GM21447 (cell line): ENCODE results near the gene RPIA.
"Not testable (repeated sequence)": the region's sequence is repeated elsewhere in the genome, so short reads cannot be mapped to it uniquely, and the experiment has no call there.

Experiments used
- ATAC-seq: cut with Tn5 transposase; IDR thresholded peaks from one replicate; pipeline ENCODE4 v1.9.1; 2021; ENCODE audit not compliant: unreplicated experiment

The RPIA gene

DNA sequence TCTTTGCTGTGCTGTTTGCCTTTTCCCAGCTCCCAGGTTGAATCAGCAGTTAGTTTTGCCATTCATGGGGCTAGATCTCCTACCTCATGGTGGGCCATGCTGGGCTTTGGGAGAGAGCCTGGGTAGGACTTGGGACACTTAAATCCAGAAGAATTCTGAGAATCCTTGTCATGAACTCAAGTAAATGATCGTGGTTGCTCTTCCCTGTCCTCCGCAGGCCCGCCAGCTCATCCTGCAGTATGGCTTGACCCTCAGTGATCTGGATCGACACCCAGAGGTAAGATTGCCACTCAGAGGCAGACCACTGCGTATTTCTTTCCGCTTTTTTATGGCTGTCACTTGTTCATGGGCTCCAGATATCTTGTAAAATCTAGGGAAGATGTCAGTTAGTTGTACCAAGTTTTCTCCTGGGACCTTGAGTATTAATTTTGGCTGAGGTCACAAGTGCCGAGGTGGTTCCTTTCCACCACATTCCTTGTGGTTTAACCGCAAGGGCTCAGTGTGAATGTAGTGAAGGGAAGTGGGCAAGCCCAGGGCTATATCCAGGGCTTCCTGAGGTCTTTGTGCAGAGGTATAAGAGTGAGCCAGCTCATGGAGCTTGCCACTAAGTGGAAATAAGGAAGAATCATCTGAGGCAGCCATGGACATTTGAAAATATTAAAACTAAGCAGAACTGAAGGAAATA, 37.7 kb downstream of the RPIA start:
- no peak for ATAC-seq

- ATAC-seq: no peak
Measured at GRCh38 chr2:88733155-88733902, 41.9 kb downstream of the RPIA start.

- no peak for ATAC-seq
Measured at GRCh38 chr2:88735133-88735532, 43.7 kb downstream of the RPIA start.

DNA sequence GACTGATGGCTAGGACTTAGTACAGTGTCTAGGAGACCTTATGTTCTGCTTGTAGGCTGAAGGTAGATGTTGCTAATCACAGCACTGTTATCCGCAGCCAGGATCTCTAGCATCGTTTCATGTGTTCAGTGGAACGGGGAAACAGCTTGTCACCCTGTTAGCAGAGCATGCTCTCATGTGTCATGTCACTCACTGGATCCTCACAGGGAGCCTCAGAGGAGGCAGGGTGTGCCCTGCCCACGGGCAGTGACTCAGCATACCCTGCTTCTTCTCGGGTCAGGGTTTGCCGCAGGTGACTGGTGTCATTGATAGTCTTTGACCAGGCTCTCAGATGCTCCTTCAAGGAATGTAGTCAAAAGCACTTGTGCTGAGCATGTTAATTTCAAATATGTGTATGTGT, 44.4 kb downstream of the RPIA start:
- ATAC-seq: no peak

DNA sequence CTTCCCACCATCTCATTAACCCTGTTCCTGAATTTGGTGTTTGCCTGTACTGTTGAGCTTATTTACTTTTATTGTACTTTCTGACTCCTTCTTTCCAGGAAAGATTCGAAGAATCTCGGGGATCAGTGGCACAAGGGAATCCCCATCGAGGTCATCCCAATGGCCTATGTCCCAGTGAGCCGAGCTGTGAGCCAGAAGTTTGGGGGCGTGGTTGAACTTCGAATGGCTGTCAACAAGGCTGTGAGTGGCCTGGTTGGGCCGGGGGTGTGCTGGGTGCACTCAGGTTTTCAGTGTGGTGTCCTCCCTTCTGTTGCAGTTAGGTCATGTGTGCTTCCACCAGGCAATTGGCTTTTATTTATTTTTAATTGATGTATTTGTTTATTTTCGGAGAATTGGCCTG, 45.0 kb downstream of the RPIA start:
- ATAC-seq: no peak

- no peak for ATAC-seq
Measured at GRCh38 chr2:88737385-88737784, 45.9 kb downstream of the RPIA start.

DNA sequence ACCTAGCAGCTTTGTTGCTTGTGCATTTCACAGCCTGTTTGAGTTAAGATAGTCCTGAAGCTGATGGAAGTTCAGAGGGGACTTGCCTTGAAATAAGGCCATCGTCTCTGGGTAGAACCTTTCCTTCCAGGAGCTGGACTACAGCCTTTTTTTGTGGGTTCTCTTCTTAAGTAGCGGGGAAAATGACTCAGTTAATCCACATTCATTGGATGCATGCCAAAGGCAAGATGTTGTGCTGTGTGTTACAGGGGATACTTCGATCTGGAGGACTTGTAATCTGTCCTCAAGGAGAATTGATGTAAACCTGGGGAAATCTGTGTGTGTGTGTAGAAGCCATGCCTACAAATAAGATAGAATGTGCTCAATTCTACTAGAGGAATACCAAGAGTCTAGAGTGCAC, 46.8 kb downstream of the RPIA start:
- no peak for ATAC-seq

- ATAC-seq: peak; percentile 92
Measured at GRCh38 chr2:88739985-88740600, 48.6 kb downstream of the RPIA start.

GRCh38 chr2:88746929-88747490, 55.5 kb downstream of the RPIA start:
- no peak for ATAC-seq

- ATAC-seq: no peak
Measured at GRCh38 chr2:88747990-88748389, 56.5 kb downstream of the RPIA start.

DNA sequence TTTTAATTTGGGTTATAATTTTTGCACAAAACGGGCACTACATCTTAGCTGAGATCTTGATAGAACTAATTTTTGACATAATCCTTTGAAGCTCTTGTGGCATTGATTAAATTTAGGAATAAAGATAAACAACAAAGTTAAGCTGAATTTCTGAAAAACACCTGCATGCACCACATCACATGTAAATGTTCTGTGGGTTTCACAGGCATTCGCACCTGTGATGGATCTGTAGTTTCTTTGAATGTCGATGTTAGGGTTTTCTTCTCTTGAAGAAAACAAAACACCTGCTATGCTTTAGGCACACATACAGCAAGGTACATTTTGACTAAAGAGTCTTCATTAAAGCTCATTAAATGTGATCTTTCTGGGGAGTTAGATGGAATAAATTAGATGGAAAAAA, 60.3 kb downstream of the RPIA start:
- ATAC-seq: no peak

DNA sequence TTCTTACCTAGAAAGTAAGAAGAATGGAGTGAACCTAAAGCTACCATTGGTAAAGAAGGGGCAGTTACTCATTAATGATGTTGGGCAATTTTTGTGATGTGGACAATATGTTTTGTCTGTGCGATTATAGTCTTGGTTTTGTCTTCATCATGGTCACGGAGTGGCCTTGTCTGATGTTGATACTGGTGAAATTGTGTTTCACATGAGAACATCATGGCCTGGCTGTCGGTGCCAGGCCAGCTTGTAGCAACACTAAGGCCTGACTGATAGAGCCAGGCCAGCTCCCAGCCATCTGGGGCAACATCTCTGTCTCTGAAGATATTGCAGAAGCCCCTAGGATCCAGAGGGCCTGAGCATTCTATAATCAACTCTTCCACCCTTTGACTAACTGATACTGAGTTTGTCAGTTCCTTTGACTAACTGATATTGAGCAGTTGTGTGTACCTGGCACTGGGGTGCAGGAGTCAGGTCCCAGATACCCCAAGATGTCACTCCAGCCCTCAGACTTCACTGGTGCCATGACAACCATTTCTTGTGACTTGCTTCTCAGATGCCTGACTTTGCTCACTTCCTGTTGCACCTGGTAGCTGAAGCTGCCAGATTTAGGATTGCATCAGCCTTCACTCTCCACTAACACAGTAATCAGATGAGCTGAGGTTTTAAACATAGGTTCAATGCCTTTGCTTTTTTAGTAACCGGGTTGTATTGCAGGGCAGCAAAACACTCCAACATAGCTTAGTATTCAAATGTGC, 62.5 kb downstream of the RPIA start:
- ATAC-seq: peak; percentile 94

DNA sequence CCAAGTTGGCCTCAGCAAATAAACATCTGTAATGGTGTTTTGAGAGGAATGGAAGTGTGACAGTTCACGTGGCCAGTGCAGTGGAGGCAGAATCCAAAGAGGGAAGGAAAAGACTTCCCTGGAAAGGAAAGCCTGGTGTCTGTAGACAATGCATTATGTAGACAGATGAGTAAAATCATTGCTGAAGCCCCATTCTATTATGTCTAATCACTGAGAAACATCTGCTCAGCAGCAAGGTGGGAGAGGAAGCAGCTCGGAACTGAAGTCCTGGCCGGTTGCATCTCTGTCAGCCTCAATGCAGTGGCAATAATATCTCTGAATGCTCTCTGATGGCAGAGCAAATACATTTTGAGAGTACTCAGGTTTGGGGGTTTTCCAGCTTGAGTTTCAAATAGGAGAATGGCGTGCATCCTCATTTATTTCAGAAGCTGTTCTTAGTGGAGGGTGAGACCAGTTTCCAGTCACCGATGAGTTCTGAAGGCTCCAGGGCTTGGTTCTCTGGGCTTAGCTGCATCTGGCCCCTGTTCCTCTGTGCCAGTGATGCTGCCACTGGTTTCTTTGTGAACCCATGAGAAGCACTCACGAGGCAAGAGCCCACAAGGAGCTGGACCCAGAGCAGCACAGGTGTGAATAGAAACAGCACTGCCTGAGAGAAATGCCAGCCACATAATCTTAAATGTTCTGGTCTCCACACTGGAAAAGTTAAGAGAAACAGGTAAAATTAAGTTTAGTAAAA, 63.3 kb downstream of the RPIA start:
- ATAC-seq: peak; percentile 25

DNA sequence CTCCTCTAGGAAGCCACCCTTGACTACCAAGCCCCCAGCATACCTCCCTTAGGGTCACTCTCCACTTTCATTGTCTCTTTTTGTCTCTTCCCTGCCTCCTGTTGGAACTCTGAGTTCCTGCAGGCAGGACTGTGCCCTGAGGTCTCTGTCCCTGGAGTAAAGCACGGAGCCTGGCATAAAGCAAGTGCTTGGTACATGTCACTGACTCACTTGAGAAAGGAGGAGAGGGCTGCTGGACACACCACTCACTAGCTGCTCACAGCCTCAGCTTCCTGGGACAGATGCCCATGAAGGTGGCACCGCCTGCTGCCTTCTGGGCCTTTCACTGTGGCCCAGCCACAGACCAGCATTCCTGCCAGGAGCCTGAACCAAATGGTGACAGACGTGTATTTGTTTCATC, 64.4 kb downstream of the RPIA start:
- ATAC-seq: no peak

GRCh38 chr2:88757025-88757424, 65.6 kb downstream of the RPIA start:
- ATAC-seq: no peak

GRCh38 chr2:88758702-88759101, 67.2 kb downstream of the RPIA start:
- not testable (repeated sequence) for ATAC-seq

DNA sequence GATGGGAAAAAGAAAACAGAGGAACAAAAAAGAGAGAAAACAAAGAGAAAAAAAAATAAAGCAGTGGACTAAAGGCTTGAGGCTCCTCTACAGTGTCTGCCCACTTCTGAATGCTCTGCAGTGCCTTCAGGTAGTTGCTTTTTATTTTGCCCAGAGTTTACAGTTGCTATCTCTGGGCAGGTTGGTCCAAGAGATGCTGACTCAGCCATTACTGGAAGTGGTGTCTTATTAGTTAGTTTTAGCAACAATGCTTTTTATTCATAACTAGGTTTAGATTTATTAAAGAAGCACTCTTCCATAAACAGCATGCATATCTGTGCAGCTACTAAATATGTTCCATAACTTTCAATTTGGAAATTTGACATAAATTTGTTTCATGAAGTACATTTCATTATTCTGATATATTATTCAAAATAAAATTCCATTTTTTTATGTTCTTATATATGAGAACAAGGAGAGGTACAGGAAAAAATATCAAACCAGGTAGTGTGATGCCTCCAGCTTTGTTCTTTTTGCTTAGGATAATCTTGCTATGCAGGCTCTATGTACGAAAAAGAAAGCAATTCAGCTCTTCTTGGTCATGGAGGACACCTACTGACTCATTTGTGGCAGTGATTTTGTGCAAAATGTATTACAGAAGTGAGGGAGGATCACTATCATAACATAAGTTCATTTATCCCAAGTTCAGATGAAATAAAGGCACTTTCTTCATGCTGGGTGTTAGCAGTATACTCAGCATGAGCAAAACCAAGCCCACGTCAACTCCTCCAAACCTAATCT, 69.5 kb downstream of the RPIA start:
- no peak for ATAC-seq

DNA sequence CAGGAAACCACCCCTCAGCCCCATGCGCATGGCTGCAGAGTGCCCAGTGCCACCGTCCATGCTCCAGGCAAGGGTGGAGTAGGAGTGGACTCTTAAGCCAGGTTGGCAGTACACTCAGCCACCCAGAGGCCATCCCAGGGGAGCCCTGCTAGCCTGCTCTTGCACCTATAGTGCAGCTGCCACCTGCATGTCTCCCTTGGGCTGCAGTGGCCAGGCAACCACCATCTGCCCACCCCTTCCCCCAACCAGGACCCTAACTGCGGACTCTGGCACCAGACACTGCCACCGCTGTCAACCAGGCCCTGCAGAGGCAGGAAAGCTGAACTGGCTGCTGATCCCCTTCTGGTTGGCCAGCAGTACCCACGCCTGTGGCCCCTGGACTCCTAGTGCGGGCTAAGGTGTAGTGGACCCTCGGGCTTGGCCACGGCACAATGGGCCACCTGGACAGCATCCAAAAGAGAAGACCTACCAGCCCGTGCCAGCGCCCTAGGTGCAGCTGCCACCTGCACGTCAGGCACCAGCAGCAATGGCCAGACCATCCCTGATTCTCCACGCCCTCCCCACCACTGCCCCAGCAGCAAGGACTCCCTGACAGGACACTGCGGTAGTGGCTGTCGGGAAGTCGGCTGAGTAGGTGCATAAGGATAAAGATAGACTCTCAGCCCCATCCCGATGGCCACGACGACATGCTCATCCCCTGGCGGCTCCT, 72.8 kb downstream of the RPIA start:
- no peak for ATAC-seq

DNA sequence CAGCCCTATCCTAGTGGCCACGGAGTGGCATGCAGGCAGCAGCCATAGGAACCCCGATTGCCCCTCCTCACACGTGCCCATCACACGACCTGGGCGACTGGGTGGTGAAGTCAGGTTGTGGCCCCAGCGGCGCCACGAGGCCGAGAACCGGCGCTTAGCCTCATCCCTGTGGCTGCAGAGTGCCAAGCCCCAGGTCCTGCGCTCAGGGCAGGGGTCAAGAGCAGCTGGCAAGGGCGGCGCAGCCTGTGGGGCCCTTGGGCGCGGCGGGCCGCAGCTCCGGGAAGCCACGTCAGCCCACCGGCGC, 73.3 kb downstream of the RPIA start:
- ATAC-seq: no peak
